NCI-H2107 treated with DMSO at 0.1 percent for 48 hours (cell line): Measurements from ENCODE around the gene MPP3.

Experiments
- DNase-seq: peaks from one replicate; lab custom pipeline; 2025; ENCODE audit not compliant: unreplicated experiment; lab: John Stamatoyannopoulos, UW

The MPP3 gene

GRCh38 chr17:43834106-43834505 lies 1.2 kb upstream of the MPP3 start:
- no peak for DNase-seq

- DNase-seq, result no peak
Measured at GRCh38 chr17:43832168-43832975, 574 bp downstream of the MPP3 start.

- DNase-seq, result no peak
Measured at GRCh38 chr17:43831633-43832032, 1.3 kb downstream of the MPP3 start.

GRCh38 chr17:43830510-43831140 lies 2.3 kb downstream of the MPP3 start:
- DNase-seq, result no peak

- DNase-seq, result no peak
Measured at GRCh38 chr17:43829738-43830137, 3.2 kb downstream of the MPP3 start.

- DNase-seq, result no peak
Measured at GRCh38 chr17:43827596-43827995, 5.3 kb downstream of the MPP3 start.

- DNase-seq, result no peak
Measured at GRCh38 chr17:43826206-43826605, 6.7 kb downstream of the MPP3 start.

- no peak for DNase-seq
Measured at GRCh38 chr17:43825567-43825966, 7.4 kb downstream of the MPP3 start.

- DNase-seq, result no peak
Measured at GRCh38 chr17:43823350-43824084, 9.4 kb downstream of the MPP3 start.

- DNase-seq, result no peak
Measured at GRCh38 chr17:43822570-43823190, 10.3 kb downstream of the MPP3 start.

GRCh38 chr17:43820759-43821158 lies 12.2 kb downstream of the MPP3 start:
- no peak for DNase-seq

- DNase-seq, result no peak
Measured at GRCh38 chr17:43818966-43819365, 14.0 kb downstream of the MPP3 start.

GRCh38 chr17:43817826-43818225 lies 15.1 kb downstream of the MPP3 start:
- no peak for DNase-seq

- DNase-seq, result no peak
Measured at GRCh38 chr17:43816336-43817320, 16.3 kb downstream of the MPP3 start.

GRCh38 chr17:43814714-43815113 lies 18.2 kb downstream of the MPP3 start:
- no peak for DNase-seq

- DNase-seq, result no peak
Measured at GRCh38 chr17:43814026-43814425, 18.9 kb downstream of the MPP3 start.

- no peak for DNase-seq
Measured at GRCh38 chr17:43813386-43813785, 19.6 kb downstream of the MPP3 start.

- no peak for DNase-seq
Measured at GRCh38 chr17:43812396-43813265, 20.3 kb downstream of the MPP3 start.

- DNase-seq, result no peak
Measured at GRCh38 chr17:43810823-43811222, 22.1 kb downstream of the MPP3 start.
